ENCODE results near the gene CYSLTR2. TPM values are rescaled to one million over a fixed set of nuclear protein-coding genes. Genes with fewer than 3 reads are reported as not detected.

Gene CYSLTR2
- total RNA-seq, 2 donors from 2014 or later = 0.14 to 4.0 TPM

Other genes with a start within 250 kb of the CYSLTR2 start
- gene LPAR6, start 240.8 kb upstream of the CYSLTR2 start, total RNA-seq = 10 to 100 TPM; 24.8 to 46.6 TPM
- 10 to 100 TPM; 15.8 to 16.4 TPM for gene RCBTB2, start 120.8 kb upstream of the CYSLTR2 start, total RNA-seq